H9 (cell line): Measurements from ENCODE around the gene PTPA. TPM values are rescaled to one million over a fixed set of nuclear protein-coding genes. Genes with fewer than 3 reads are reported as not detected.

Source experiments
- DNase-seq: peaks from one replicate; pipeline ENCODE4 v3.0.0-alpha.2; 2017
- H2AFZ ChIP-seq: one replicate; pipeline ENCODE4 v1.6.1; 2013; ENCODE audit warnings: mild to moderate bottlenecking, low read length, control low read depth, moderate library complexity
- H2AK5ac ChIP-seq: 2 replicates; pipeline ENCODE4 v1.6.1; 2013; ENCODE audit warnings: low read length, control low read depth, mixed read lengths; ENCODE audit not compliant: insufficient read length
- H2BK120ac ChIP-seq: one replicate; pipeline ENCODE4 v1.6.1; 2013; ENCODE audit warnings: low read depth, mild to moderate bottlenecking, low read length, control low read depth, inconsistent platforms; ENCODE audit not compliant: poor library complexity, severe bottlenecking
- H2BK12ac ChIP-seq: 2 replicates; pipeline ENCODE4 v1.6.1; 2013; ENCODE audit warnings: low read length, control low read depth, mixed read lengths, low read depth; ENCODE audit not compliant: insufficient read length
- H2BK15ac ChIP-seq: 2 replicates; pipeline ENCODE4 v1.6.1; 2013; ENCODE audit warnings: low read depth, low read length, control low read depth
- H2BK20ac ChIP-seq: one replicate; pipeline ENCODE4 v1.6.1; 2013; ENCODE audit warnings: low read depth, mild to moderate bottlenecking, low read length, control low read depth, inconsistent platforms; ENCODE audit not compliant: poor library complexity, severe bottlenecking
- H2BK5ac ChIP-seq: 2 replicates; pipeline ENCODE4 v1.6.1; 2013; ENCODE audit warnings: low read length, control low read depth, mixed read lengths; ENCODE audit not compliant: insufficient read length
- H3K14ac ChIP-seq: 2 replicates; pipeline ENCODE4 v1.6.1; 2013; ENCODE audit warnings: low read length, control low read depth; ENCODE audit not compliant: insufficient read depth
- H3K18ac ChIP-seq: 2 replicates; pipeline ENCODE4 v1.6.1; 2013; ENCODE audit warnings: low read depth, mild to moderate bottlenecking, mixed read lengths, low read length, control low read depth; ENCODE audit not compliant: insufficient read length
- H3K23ac ChIP-seq: 2 replicates; pipeline ENCODE4 v1.6.1; 2013; ENCODE audit warnings: low read length, control low read depth, mixed read lengths, low read depth; ENCODE audit not compliant: insufficient read length
- H3K23me2 ChIP-seq: 2 replicates; pipeline ENCODE4 v1.6.1; 2013; ENCODE audit warnings: low read depth, mild to moderate bottlenecking, mixed read lengths, low read length, control low read depth; ENCODE audit not compliant: insufficient read length, poor library complexity, severe bottlenecking
- H3K27ac ChIP-seq: 2 replicates; pipeline ENCODE4 v1.5.1; 2013; ENCODE audit warnings: low read length, control low read depth, mixed read lengths, low read depth; ENCODE audit not compliant: insufficient read length
- H3K27me3 ChIP-seq: 2 replicates; pipeline ENCODE4 v1.6.1; 2013; ENCODE audit warnings: low read length, control low read depth, inconsistent platforms; ENCODE audit not compliant: insufficient read depth
- H3K4ac ChIP-seq: 2 replicates; pipeline ENCODE4 v1.6.1; 2013; ENCODE audit warnings: low read depth, mild to moderate bottlenecking, control low read depth, inconsistent platforms, low read length, moderate library complexity
- H3K4me1 ChIP-seq: 2 replicates; pipeline ENCODE4 v1.6.1; 2013; ENCODE audit warnings: low read length, control low read depth, inconsistent platforms; ENCODE audit not compliant: insufficient read depth
- H3K4me2 ChIP-seq: 2 replicates; pipeline ENCODE4 v1.6.1; 2013; ENCODE audit warnings: low read length, control low read depth, mixed read lengths; ENCODE audit not compliant: insufficient read length, insufficient read depth
- H3K56ac ChIP-seq: 2 replicates; pipeline ENCODE4 v1.6.1; 2013; ENCODE audit warnings: low read depth, mild to moderate bottlenecking, mixed read lengths, low read length, control low read depth; ENCODE audit not compliant: insufficient read length
- H3K79me1 ChIP-seq: 2 replicates; pipeline ENCODE4 v1.6.1; 2013; ENCODE audit warnings: low read depth, mild to moderate bottlenecking, moderate library complexity, low read length, control low read depth, inconsistent platforms; ENCODE audit not compliant: insufficient read depth, poor library complexity, severe bottlenecking
- H3K79me2 ChIP-seq: 2 replicates; pipeline ENCODE4 v1.6.1; 2013; ENCODE audit warnings: low read length, control low read depth, inconsistent platforms; ENCODE audit not compliant: insufficient read depth
- H3K9ac ChIP-seq: 2 replicates; pipeline ENCODE4 v1.6.1; 2013; ENCODE audit warnings: low read length, control low read depth, mixed read lengths; ENCODE audit not compliant: insufficient read length; ENCODE audit errors: extremely low read depth
- H3K9me3 ChIP-seq: one replicate; pipeline ENCODE4 v1.6.1; 2013; ENCODE audit warnings: low read depth, low read length, inconsistent platforms; ENCODE audit not compliant: control insufficient read depth
- H3T11ph ChIP-seq: one replicate; pipeline ENCODE4 v1.6.1; 2013; ENCODE audit warnings: mild to moderate bottlenecking, low read length, control low read depth, inconsistent platforms
- H4K20me1 ChIP-seq: one replicate; pipeline ENCODE4 v1.6.1; 2013; ENCODE audit not compliant: control insufficient read depth, insufficient read length, insufficient read depth
- H4K5ac ChIP-seq: 2 replicates; pipeline ENCODE4 v1.6.1; 2013; ENCODE audit warnings: low read depth, mild to moderate bottlenecking, mixed read lengths, low read length, control low read depth; ENCODE audit not compliant: insufficient read length
- H4K8ac ChIP-seq: replicated peaks from 2 replicates; pipeline ENCODE4 v1.6.1; 2013; ENCODE audit warnings: low read length, control low read depth, mixed read lengths, low read depth; ENCODE audit not compliant: insufficient read length
- H4K91ac ChIP-seq: 2 replicates; pipeline ENCODE4 v1.6.1; 2013; ENCODE audit warnings: low read depth, mild to moderate bottlenecking, moderate library complexity, mixed read lengths, low read length, control low read depth; ENCODE audit not compliant: insufficient read length
- H3K27ac Mint-ChIP-seq, 3 experiments: 2 replicates in 2 of 3; 3 replicates in 1 of 3; pipeline ENCODE4 v1.8.0; 2020 to 2021; ENCODE audit warnings: mixed read lengths in 3 of 3, mild to moderate bottlenecking in 1 of 3, moderate library complexity in 1 of 3
- H3K27me3 Mint-ChIP-seq: 2 replicates; pipeline ENCODE4 v1.8.0; 2021; ENCODE audit warnings: low read depth, mild to moderate bottlenecking, moderate library complexity, mixed read lengths
- H3K36me3 Mint-ChIP-seq, 3 experiments: 2 replicates in 2 of 3; 3 replicates in 1 of 3; pipeline ENCODE4 v1.8.0; 2020 to 2021; ENCODE audit warnings: low read depth in 3 of 3, mixed read lengths in 3 of 3; ENCODE audit not compliant: insufficient read depth in 1 of 3
- H3K4me1 Mint-ChIP-seq, 2 experiments: 2 replicates each; pipeline ENCODE4 v1.8.0; 2020; ENCODE audit warnings: mixed read lengths in 2 of 2
- H3K4me3 Mint-ChIP-seq, 2 experiments: 2 replicates in 1 of 2; 3 replicates in 1 of 2; pipeline ENCODE4 v1.8.0; 2020 to 2021; ENCODE audit warnings: mild to moderate bottlenecking in 2 of 2, mixed read lengths in 2 of 2, moderate library complexity in 1 of 2
- H3K9me3 Mint-ChIP-seq, 2 experiments: 2 replicates in 1 of 2; 3 replicates in 1 of 2; pipeline ENCODE4 v1.8.0; 2020; ENCODE audit warnings: mild to moderate bottlenecking in 2 of 2, mixed read lengths in 2 of 2, moderate library complexity in 1 of 2
- CTCF ChIP-seq: fragments of 200-600 bp; sonication (generic); conservative IDR thresholded peaks from 3 replicates; pipeline ENCODE4 v1.8.0; 2021; ENCODE audit warnings: antibody characterized with exemption, mild to moderate bottlenecking
- WGBS: extraction: QIAGEN DNeasy Blood & Tissue Kit; methylation state at CpG from one replicate; pipeline ENCODE4 v1.1.7; 2013; ENCODE audit warnings: missing lambda C conversion rate, low lambda C conversion rate, mixed read lengths; ENCODE audit not compliant: insufficient read length; ENCODE audit errors: extremely low coverage; 5-methylcytosine and 5-hydroxymethylcytosine counted together
- total RNA-seq: library from RNA; stranded (reverse); gene quantifications from 2 replicates; pipeline ENCODE4 v1.2.1, GENCODE V29; 2021

The PTPA gene
- total RNA-seq, 1 experiment from 2014 or later: 145 TPM

GRCh38 chr9:129139233-129139992 is 28.2 kb downstream of the PTPA start:
- no peaks in the 10 kb centered on the region for H4K20me1 ChIP-seq
- no peak overlapping the region for H3K56ac ChIP-seq
- peaks cover 1% of the 10 kb centered on the region; the same call in 1 of the 2 replicates for H3K27me3 Mint-ChIP-seq
- H4K5ac ChIP-seq: no peak overlapping the region
- no peaks in the 10 kb centered on the region for H3K27me3 ChIP-seq
- H3K23me2 ChIP-seq: peaks cover 5% of the 10 kb centered on the region
- H3K27ac Mint-ChIP-seq: peak overlapping the region; percentile 98 to 99 (median 99)
- H3K18ac ChIP-seq: peak overlapping the region; percentile 46
- H3K14ac ChIP-seq: peak overlapping the region; percentile 68; the same call in 1 of the 2 replicates
- no peak overlapping the region for H2BK20ac ChIP-seq
- H3K9me3 Mint-ChIP-seq: no peaks in the 10 kb centered on the region; a peak in 1 of 5 replicates
- no peaks in the 10 kb centered on the region for H3K79me2 ChIP-seq
- peak; percentile 94 for TF ChIP-seq CTCF
- no peak overlapping the region for H2AFZ ChIP-seq
- no CpG with 5 or more reads among the region's 13 CpGs for WGBS
- H3K4me2 ChIP-seq: peak overlapping the region; percentile 55
- no peaks in the 10 kb centered on the region for H3K79me1 ChIP-seq
- H3K4me3 Mint-ChIP-seq: peak overlapping the region; percentile 69 to 79
- H2AK5ac ChIP-seq: no peak overlapping the region
- DNase-seq: peak; percentile 80
- peaks cover 10% of the 10 kb centered on the region; the same call in 1 of the 2 replicates for H3K4me1 ChIP-seq
- no peak overlapping the region for H2BK15ac ChIP-seq
- H3K23ac ChIP-seq: no peak overlapping the region
- H3K27ac ChIP-seq: peak overlapping the region; percentile 84
- H3K4me1 Mint-ChIP-seq: peaks cover 50 to 53% of the 10 kb centered on the region in 2 experiments
- no peak overlapping the region for H3K9ac ChIP-seq
- H3K4ac ChIP-seq: peak overlapping the region; percentile 34; the same call in 1 of the 2 replicates
- H2BK12ac ChIP-seq: no peak overlapping the region
- H4K91ac ChIP-seq: no peak overlapping the region
- H3K36me3 Mint-ChIP-seq: peaks cover 16 to 53% (median 48%) of the 10 kb centered on the region in 3 experiments; a peak in 6 of 7 replicates
- H3K9me3 ChIP-seq: no peaks in the 10 kb centered on the region
- peak overlapping the region; percentile 21 for H2BK5ac ChIP-seq
- H4K8ac ChIP-seq: no peak overlapping the region
- no peak overlapping the region for H3T11ph ChIP-seq
- no peak overlapping the region for H2BK120ac ChIP-seq
